Neural cell (in vitro differentiated cells): ENCODE data around the gene PTGFR. TPM values are rescaled to one million over a fixed set of nuclear protein-coding genes. Genes with fewer than 3 reads are reported as not detected.

Experiments
- H2AFZ ChIP-seq: fragments of 200-600, 300-800 bp; sonication (generic), shearing (Covaris generic); 2 replicates; pipeline ENCODE4 v1.6.0; 2014; ENCODE audit warnings: low read depth, mild to moderate bottlenecking, antibody characterized with exemption, low read length, moderate library complexity
- H3F3A ChIP-seq: fragments of 200-600 bp; shearing (Covaris generic); 2 replicates; pipeline ENCODE4 v1.6.1; 2016; ENCODE audit warnings: mild to moderate bottlenecking, moderate library complexity, mixed read lengths, antibody characterized with exemption, low read length; ENCODE audit not compliant: insufficient read depth, poor library complexity, severe bottlenecking
- H3K27ac ChIP-seq: fragments of 200-600, 300-800 bp; sonication (generic), shearing (Covaris generic); 2 replicates; pipeline ENCODE4 v1.5.1; 2014; ENCODE audit warnings: mild to moderate bottlenecking, low read length, moderate library complexity
- H3K27me3 ChIP-seq: fragments of 300-800, 200-600 bp; sonication (generic), shearing (Covaris generic); 2 replicates; pipeline ENCODE4 v1.6.0; 2014; ENCODE audit warnings: mild to moderate bottlenecking, low read depth, low read length, moderate library complexity; ENCODE audit not compliant: insufficient read depth
- H3K36me3 ChIP-seq: fragments of 300-800, 200-600 bp; sonication (generic), shearing (Covaris generic); 2 replicates; pipeline ENCODE4 v1.5.1; 2014; ENCODE audit warnings: mild to moderate bottlenecking, antibody characterized with exemption, low read length, moderate library complexity; ENCODE audit not compliant: insufficient read depth
- H3K4me2 ChIP-seq: fragments of 300-800, 200-600 bp; sonication (generic), shearing (Covaris generic); 2 replicates; pipeline ENCODE4 v1.6.0; 2014; ENCODE audit warnings: mild to moderate bottlenecking, low read length
- H3K4me3 ChIP-seq: fragments of 300-800, 200-600 bp; sonication (generic), shearing (Covaris generic); 2 replicates; pipeline ENCODE4 v1.5.1; 2014; ENCODE audit warnings: mild to moderate bottlenecking, low read length, moderate library complexity
- H3K79me2 ChIP-seq: fragments of 200-600 bp; shearing (Covaris generic); replicated peaks from 2 replicates; pipeline ENCODE4 v1.6.0; 2014; ENCODE audit warnings: mild to moderate bottlenecking, low read length, moderate library complexity; ENCODE audit not compliant: insufficient read depth
- H3K9ac ChIP-seq: fragments of 300-800, 200-600 bp; sonication (generic), shearing (Covaris generic); 2 replicates; pipeline ENCODE4 v1.6.1; 2016; ENCODE audit warnings: mild to moderate bottlenecking, low read length, mixed read lengths
- H3K9me2 ChIP-seq: fragments of 200-600 bp; shearing (Covaris generic); 2 replicates; pipeline ENCODE4 v1.6.1; 2016; ENCODE audit warnings: mild to moderate bottlenecking, low read length, mixed read lengths; ENCODE audit not compliant: insufficient read depth
- H3K9me3 ChIP-seq: fragments of 200-600, 300-800 bp; sonication (generic), shearing (Covaris generic); 2 replicates; pipeline ENCODE4 v1.6.1; 2016; ENCODE audit warnings: mild to moderate bottlenecking, mixed run types, low read length, moderate library complexity, mixed read lengths
- H4K20me1 ChIP-seq: fragments of 200-600 bp; shearing (Covaris generic); 2 replicates; pipeline ENCODE4 v1.6.1; 2016; ENCODE audit warnings: mild to moderate bottlenecking, mixed run types; ENCODE audit not compliant: insufficient read depth
- CTCF ChIP-seq: fragments of 450-650 bp; IDR thresholded peaks from 2 replicates; pipeline ENCODE4 v1.5.1; 2014; ENCODE audit warnings: antibody characterized with exemption, mild to moderate bottlenecking, moderate library complexity; ENCODE audit not compliant: poor library complexity, severe bottlenecking
- EP300 ChIP-seq: fragments of 450-650 bp; conservative IDR thresholded peaks from 2 replicates; pipeline ENCODE4 v1.6.1; 2014; ENCODE audit warnings: antibody characterized with exemption, mild to moderate bottlenecking, moderate library complexity; ENCODE audit not compliant: poor library complexity, severe bottlenecking
- EZH2 ChIP-seq: fragments of 200-600, 300-800 bp; shearing (Covaris generic), sonication (generic); IDR thresholded peaks from 2 replicates; pipeline ENCODE4 v1.6.1; 2014; ENCODE audit warnings: antibody characterized with exemption, low read length, borderline replicate concordance, mild to moderate bottlenecking; ENCODE audit not compliant: insufficient read depth, poor library complexity, severe bottlenecking
- MXI1 ChIP-seq: fragments of 450-650 bp; conservative IDR thresholded peaks from 2 replicates; pipeline ENCODE4 v1.6.1; 2014; ENCODE audit warnings: antibody characterized with exemption, mild to moderate bottlenecking; ENCODE audit not compliant: poor library complexity, severe bottlenecking
- POLR2AphosphoS5 ChIP-seq: IDR thresholded peaks from 2 replicates; pipeline ENCODE4 v1.6.1; 2012
- RAD21 ChIP-seq: fragments of 450-650 bp; conservative IDR thresholded peaks from 2 replicates; pipeline ENCODE4 v1.6.1; 2014; ENCODE audit warnings: antibody characterized with exemption, mild to moderate bottlenecking, moderate library complexity
- REST ChIP-seq: IDR thresholded peaks from 2 replicates; pipeline ENCODE4 v1.6.1; 2012; ENCODE audit warnings: borderline replicate concordance
- SMC3 ChIP-seq: fragments of 450-650 bp; conservative IDR thresholded peaks from 2 replicates; pipeline ENCODE4 v1.6.1; 2014; ENCODE audit warnings: antibody characterized with exemption, mild to moderate bottlenecking, moderate library complexity; ENCODE audit not compliant: poor library complexity
- TAF1 ChIP-seq: IDR thresholded peaks from 2 replicates; pipeline ENCODE4 v1.6.1; 2012; ENCODE audit warnings: low read depth
- polyA plus RNA-seq: library from polyadenylated mRNA; depleted of rRNA; stranded (reverse); fragments of >200 nt; gene quantifications from 2 replicates; pipeline ENCODE4 v1.2.3, GENCODE V29; 2014

The PTGFR gene
- polyA plus RNA-seq, 1 donor from 2014 or later: 0.54 TPM

GRCh38 chr1:78483903-78484302 lies 6.9 kb upstream of the PTGFR start:
- Histone ChIP-seq H3K27me3 (no peaks in the 10 kb centered on the region), H4K20me1 (no peaks in the 10 kb centered on the region), H3K9me2 (no peaks in the 10 kb centered on the region), H3K79me2 (no peaks in the 10 kb centered on the region), H3K4me3 (no peak overlapping the region), H3F3A (no peaks in the 10 kb centered on the region), H3K4me2 (no peak overlapping the region), H3K9ac (no peak overlapping the region), H3K27ac (no peak overlapping the region), H3K36me3 (no peaks in the 10 kb centered on the region), H3K9me3 (no peaks in the 10 kb centered on the region), H2AFZ (no peak overlapping the region)
- TF ChIP-seq POLR2AphosphoS5: no peak
- no peak for TF ChIP-seq RAD21
- no peak for TF ChIP-seq TAF1
- no peak for TF ChIP-seq SMC3
- no peak for TF ChIP-seq REST

- no peak for TF ChIP-seq MXI1
- TF ChIP-seq CTCF: no peak
- no peak for TF ChIP-seq EP300
- no peak for TF ChIP-seq POLR2AphosphoS5
- TF ChIP-seq TAF1: no peak
- TF ChIP-seq EZH2: no peak
- no peak for TF ChIP-seq REST
- no peak for TF ChIP-seq SMC3
- no peak for TF ChIP-seq RAD21
- no peak overlapping the region for H3K27ac ChIP-seq
- H3K36me3 ChIP-seq: no peaks in the 10 kb centered on the region
- H3K79me2 ChIP-seq: no peaks in the 10 kb centered on the region
- H2AFZ ChIP-seq: no peak overlapping the region
- H3K4me3 ChIP-seq: peak overlapping the region; percentile 82
- peak overlapping the region; percentile 74 for H3K4me2 ChIP-seq
- H3K27me3 ChIP-seq: peaks cover 29% of the 10 kb centered on the region
- H4K20me1 ChIP-seq: no peaks in the 10 kb centered on the region
- H3K9me2 ChIP-seq: no peaks in the 10 kb centered on the region
- peak overlapping the region; percentile 33 for H3K9ac ChIP-seq
- no peaks in the 10 kb centered on the region for H3K9me3 ChIP-seq
- no peaks in the 10 kb centered on the region for H3F3A ChIP-seq
Measured at GRCh38 chr1:78491451-78492071, 787 bp downstream of the PTGFR start.
